K562 (cell line): Measurements from ENCODE around the gene KIF17. TPM values are rescaled to one million over a fixed set of nuclear protein-coding genes. Genes with fewer than 3 reads are reported as not detected.
A peak's percentile ranks its signal among the peaks of the same experiment; 100 is the strongest.

Source experiments
- ARID3B ChIP-seq: fragments of 250-450 bp; sonication (Bioruptor Pico); IDR thresholded peaks from 2 replicates; pipeline ENCODE4 v1.4.0; 2020; ENCODE audit warnings: borderline replicate concordance
- ARID4B ChIP-seq: sonication (generic); formaldehyde crosslinking; IDR thresholded peaks from 2 replicates; pipeline ENCODE4 v1.8.0; 2022; ENCODE audit warnings: mild to moderate bottlenecking, missing genetic modification reagents
- CBFA2T3 ChIP-seq: fragments of 450-650 bp; IDR thresholded peaks from 2 replicates; pipeline ENCODE4 v1.6.1; 2017
- E4F1 ChIP-seq: fragments of 250-450 bp; sonication (Bioruptor Pico); IDR thresholded peaks from 2 replicates; pipeline ENCODE4 v1.5.0; 2021; ENCODE audit warnings: mild to moderate bottlenecking, borderline replicate concordance
- ELF4 ChIP-seq: fragments of 450-650 bp; formaldehyde crosslinking; IDR thresholded peaks from 2 replicates; pipeline ENCODE4 v1.4.0; 2022; ENCODE audit warnings: missing genetic modification characterization
- KHSRP ChIP-seq: fragments of 450-650 bp; IDR thresholded peaks from 2 replicates; pipeline ENCODE4 v1.6.1; 2017
- PHB2 ChIP-seq: fragments of 450-650 bp; IDR thresholded peaks from 2 replicates; pipeline ENCODE4 v1.6.1; 2017; ENCODE audit warnings: low read depth
- RNF219 ChIP-seq: fragments of 250-450 bp; sonication (Bioruptor Pico); IDR thresholded peaks from 2 replicates; pipeline ENCODE4 v1.5.0; 2022; ENCODE audit warnings: mild to moderate bottlenecking
- ZKSCAN1 ChIP-seq: fragments of 150-350 bp; IDR thresholded peaks from 2 replicates; pipeline ENCODE4 v1.6.1; 2016; ENCODE audit warnings: low read depth, low read length
- ZNF184 ChIP-seq: sonication (generic); formaldehyde crosslinking; IDR thresholded peaks from 2 replicates; pipeline ENCODE4 v1.5.0; 2020; ENCODE audit warnings: missing genetic modification reagents
- ZNF764 ChIP-seq: fragments of 250-450 bp; sonication (Bioruptor Pico); IDR thresholded peaks from 2 replicates; pipeline ENCODE4 v1.4.0; 2020; ENCODE audit warnings: low read depth, mild to moderate bottlenecking, moderate library complexity
- polyA plus RNA-seq, 8 experiments: library from polyadenylated mRNA; depleted of rRNA in 4 of 8; stranded (reverse) in 5 of 8; unstranded in 3 of 8; fragments of >200 nt; fragmentation: Nextera tagmentation in 2 of 8; fragmentation: Illumina TruSeq in 1 of 8; extraction: Ambion mirVana in 2 of 8; extraction: Trizol in 1 of 8; gene quantifications; 2 replicates each; pipeline versions ENCODE4 v1.2.1 to v1.2.3, GENCODE V29; 2011 to 2014; ENCODE audit warnings: inconsistent platforms in 1 of 8, missing spikeins in 1 of 8
- total RNA-seq, 7 experiments: library from RNA; depleted of rRNA in 6 of 7; stranded (reverse); fragments of >200 nt in 6 of 7; fragmentation: Illumina TruSeq in 2 of 7; extraction: Trizol in 2 of 7; gene quantifications; 2 replicates each; pipeline versions ENCODE4 v1.2.1 to v1.2.3, GENCODE V29; 2011 to 2021; ENCODE audit warnings: low replicate concordance in 1 of 7

The KIF17 gene
- total and polyA plus RNA-seq, 9 of the 15 experiments (the other 6 are each of a cell fraction or from before 2014, with no cell fraction given): 0.04 to 0.47 (median 0.18) TPM; not detected in 5

- TF ChIP-seq E4F1 (CRISPR knock-in tag) (0 out of 2 replicates have a peak, but pooled peaks have one; percentile 30), CBFA2T3 (no peak), ZNF764 (CRISPR knock-in tag) (no peak), ARID4B (CRISPR knock-in tag) (peak; percentile 63; the same call in 1 of the 2 replicates), ARID3B (CRISPR knock-in tag) (no peak), KHSRP (no peak), ZKSCAN1 (peak; percentile 53), ZNF184 (CRISPR knock-in tag) (no peak), ELF4 (CRISPR knock-in tag) (no peak), PHB2 (no peak), RNF219 (no peak)
Observed at GRCh38 chr1:20633190-20634064, 84.4 kb downstream of the KIF17 start, which contains the start of gene PINK1 (continued).
